Measurements from ENCODE around the gene PIK3C2B.

Gene PIK3C2B

DNA sequence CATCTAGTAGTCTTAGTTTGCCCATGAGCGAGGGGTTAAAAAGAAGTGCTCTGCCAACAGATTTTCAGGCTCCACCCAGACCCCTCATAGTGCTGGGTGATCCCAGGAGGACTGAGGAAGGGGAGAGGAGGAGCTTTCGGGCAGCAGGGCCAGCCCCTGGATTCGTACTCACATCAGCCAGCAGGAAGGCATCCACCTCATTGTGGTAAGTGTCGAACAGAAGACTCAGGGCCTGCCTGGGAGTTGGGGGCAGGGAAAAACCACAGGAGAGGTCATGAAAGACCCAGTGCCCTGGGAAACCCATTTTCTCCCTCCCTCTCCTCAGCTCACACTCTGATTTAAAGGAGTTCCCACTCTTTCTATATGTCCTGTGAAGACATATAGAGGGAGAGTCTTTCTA lies 34.9 kb downstream of the PIK3C2B start:
- DNase-seq (ENCODE audit: low read depth), result no peak

- DNase-seq (ENCODE audit: low read depth), result no peak
Measured at GRCh38 chr1:204457666-204458065, 36.9 kb downstream of the PIK3C2B start.

GRCh38 chr1:204456826-204457442 lies 37.7 kb downstream of the PIK3C2B start:
- DNase-seq (ENCODE audit: low read depth), result no peak

- no peak for DNase-seq (ENCODE audit: low read depth)
Measured at GRCh38 chr1:204455831-204456145, 38.8 kb downstream of the PIK3C2B start.

DNA sequence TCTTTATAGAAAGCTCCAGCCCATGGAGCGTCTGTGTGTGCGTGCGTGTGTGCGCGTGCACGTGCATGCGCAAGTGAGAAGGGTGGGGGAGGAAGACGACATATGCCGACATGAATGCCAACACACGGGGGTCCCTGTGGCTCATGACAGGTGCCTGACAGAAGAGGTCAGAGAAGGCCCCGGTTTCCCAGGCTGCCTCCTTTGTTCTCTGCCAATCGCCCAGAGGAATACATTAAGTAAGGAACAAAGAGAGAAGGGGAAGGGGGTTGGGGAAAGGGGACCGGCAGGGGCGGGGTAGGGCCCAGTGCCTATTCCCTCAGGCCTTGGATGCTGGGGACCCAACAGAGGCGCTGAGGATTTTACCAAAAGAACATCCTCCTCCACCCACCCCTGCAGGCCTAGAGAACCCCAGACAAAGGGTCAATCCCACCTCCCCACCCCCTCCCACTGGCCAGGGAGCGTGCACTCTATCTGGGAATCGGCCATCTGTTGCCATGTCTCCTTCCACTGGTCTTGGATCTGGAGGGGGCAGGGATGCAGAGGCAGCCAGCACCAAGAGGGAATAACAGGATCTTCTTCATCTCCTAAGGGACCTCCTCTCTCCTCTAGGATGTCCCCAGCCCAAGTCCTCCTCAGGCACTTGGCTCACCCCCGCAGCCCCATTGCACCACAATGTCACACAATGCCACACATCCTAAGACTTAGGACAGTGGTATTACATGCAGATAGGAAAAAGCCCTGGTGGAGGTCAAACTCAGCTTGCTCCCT lies 39.4 kb downstream of the PIK3C2B start:
- no peak for DNase-seq (ENCODE audit: low read depth)

DNA sequence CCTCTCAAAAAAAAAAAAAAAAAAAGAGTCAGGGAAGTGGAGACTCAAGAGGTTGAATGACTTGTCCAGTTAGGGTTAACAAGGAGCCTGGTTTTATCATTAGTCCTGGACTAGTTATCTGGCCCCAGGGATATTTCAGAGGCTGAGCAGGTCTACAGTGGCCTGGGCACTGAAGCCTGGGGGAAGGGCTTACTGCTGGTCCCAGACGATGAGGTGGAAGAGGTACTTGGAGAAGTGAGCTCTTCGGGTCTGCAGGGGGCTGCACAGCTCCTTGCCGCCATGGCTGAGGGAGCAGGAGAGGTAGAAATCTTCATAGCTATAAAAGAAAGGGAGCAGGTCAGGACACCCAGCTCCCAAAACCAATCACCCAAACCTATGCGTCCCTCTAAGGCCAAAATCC lies 40.1 kb downstream of the PIK3C2B start:
- DNase-seq (ENCODE audit: low read depth), result no peak

DNA sequence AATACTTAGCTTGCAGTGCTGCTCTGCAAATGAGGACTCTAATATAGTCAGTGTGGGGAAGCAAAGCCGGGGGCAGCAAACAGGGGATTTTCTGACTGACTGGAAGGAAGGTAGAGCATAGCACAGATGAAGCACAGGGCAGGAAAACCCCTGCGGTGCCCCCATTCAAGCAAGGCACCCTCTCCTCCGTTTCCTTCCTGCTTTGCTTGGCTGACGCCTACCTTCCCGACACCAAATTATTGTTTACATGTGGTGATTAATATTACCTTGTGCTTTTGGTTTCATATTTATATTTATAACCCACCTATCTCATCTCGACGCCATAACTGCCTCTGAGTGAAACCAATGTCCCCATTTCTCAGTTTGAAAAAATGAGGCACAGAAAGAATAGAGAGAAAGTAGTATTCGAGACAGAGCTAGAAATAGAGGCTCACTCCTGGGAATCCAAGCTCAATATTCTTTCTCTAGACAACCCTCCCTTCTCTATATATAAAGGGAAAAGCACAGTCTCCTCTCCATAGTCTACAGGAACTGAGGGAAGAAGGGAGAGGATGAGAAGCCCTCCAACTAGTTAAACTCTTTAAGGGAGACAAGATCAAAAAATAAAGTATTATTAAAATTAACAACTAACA lies 41.3 kb downstream of the PIK3C2B start:
- no peak for DNase-seq (ENCODE audit: low read depth)

- no peak for DNase-seq (ENCODE audit: low read depth)
Measured at GRCh38 chr1:204451352-204452124, 43.1 kb downstream of the PIK3C2B start.

- no peak for DNase-seq (ENCODE audit: low read depth)
Measured at GRCh38 chr1:204450461-204451257, 43.9 kb downstream of the PIK3C2B start.

DNA sequence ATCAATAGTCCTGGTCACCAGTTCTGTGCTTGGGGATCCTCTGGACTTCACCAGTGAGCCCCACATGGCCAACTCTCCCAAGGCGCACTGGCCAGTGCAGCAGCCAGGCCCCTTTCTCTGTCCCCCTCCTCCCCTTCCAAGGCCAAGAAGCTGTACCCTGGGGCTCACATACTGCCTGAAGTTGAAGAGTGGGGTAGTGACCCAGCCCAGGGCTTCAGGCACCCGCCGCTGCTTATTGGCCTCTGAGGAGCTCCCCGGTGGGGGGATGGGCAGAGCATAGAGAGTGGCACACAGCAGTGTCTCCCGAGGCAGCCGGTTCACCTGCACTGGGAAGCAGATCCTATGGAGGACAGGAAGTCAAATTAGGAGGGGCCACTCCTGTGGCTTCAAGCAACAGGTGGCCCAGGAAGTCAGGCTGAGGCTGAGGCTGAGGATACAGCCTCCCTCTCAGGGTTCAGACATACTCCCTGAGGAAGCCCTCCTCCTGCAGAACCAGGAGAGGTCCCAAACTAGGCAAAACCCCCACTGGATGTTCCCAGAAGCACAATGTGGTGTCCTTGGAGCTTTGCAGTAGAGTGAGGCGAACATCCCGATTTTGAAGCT lies 44.8 kb downstream of the PIK3C2B start:
- no peak for DNase-seq (ENCODE audit: low read depth)

DNA sequence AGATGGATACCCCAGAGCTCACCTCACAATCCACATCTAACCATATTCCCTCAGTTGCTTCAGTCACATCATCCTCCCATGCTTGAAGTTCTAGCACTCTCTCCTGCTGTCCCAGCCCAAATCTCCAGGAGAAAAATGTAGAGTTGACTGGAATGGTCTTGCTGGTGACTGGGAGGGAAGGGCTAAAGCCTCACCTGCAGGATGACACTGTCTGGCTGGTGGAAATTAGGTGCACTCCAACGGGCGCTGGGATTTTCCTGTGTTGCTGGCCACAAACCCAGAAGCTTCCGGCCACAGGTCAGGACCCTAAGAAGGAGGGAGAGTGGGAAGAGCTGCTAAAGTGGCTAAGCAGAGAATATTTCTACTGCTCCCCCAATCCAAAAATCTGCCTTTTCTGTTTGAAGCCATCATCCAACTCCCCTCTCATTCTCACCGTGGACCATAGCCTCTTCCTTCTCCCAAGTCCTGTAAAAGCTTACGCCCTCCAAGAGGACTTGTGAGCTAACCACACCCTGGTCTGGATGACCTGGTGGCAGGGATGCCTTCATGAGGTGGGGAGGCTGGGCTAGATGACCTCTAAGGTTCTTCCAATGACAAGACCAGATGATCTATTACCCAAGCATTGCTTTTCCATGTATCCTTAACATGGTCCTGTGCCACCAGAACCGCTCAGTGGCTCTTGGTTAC lies 45.5 kb downstream of the PIK3C2B start:
- DNase-seq (ENCODE audit: low read depth), result no peak

DNA sequence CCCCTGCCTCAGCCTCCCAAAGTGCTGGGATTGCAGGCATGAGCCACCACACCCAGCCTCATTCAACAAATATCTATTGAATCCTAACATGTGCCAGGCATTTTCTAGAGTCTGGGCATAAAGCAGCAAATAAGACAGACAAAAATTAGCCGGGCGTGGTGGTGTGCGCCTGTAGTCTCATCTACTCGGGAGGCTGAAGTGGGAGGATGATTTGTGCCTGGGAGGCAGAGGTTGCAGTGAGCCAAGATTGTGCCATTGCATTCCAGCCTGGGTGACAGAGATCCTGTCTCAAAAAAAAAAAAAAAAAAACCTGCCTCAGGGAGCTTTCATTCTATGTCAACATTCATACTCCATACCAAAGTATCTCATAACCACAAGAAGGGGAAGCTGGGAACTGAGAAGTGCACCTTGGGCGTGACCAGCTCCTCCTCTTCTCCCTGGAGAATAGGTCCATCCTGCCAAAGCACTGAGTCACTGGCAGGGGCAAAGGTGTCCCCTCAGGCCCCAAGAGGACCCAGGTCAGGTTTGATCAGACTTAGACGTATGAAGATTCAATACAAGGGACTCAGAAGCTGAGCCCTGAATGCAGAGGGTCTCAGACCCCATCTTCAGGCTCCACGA lies 46.2 kb downstream of the PIK3C2B start:
- DNase-seq (ENCODE audit: low read depth), result no peak

GRCh38 chr1:204447736-204448135 lies 46.9 kb downstream of the PIK3C2B start:
- DNase-seq (ENCODE audit: low read depth), result no peak

DNA sequence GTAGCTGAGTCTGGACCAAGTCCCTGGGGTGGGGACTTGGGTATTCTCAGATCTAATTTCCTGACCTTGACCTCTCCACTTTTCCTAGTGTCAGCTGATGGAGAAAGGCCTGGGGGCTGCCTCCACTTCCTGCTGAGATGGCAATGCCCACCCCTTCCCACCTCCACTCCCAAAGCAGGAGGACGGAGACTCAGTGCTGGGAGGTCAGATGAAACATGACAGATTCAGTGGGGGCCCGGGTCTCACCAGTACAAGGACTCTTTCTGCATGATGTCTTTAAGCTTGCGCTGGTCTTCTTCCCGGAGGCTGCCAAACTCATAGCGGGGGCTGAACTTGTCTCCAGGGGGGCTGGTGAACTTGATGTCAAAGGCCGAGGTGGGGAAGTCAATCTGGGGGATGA lies 47.4 kb downstream of the PIK3C2B start:
- DNase-seq (ENCODE audit: low read depth), result no peak

- no peak for DNase-seq (ENCODE audit: low read depth)
Measured at GRCh38 chr1:204446413-204447111, 48.0 kb downstream of the PIK3C2B start.

GRCh38 chr1:204445860-204446412 lies 48.7 kb downstream of the PIK3C2B start:
- DNase-seq (ENCODE audit: low read depth), result no peak

Measured in HS-5 (cell line).